Gastrocnemius medialis (tissue), 4 donors: ENCODE results near the gene GPR143. TPM values are rescaled to one million over a fixed set of nuclear protein-coding genes. Genes with fewer than 3 reads are reported as not detected.

Experiments used
- ATAC-seq, 2 donors: fragments of 150-250 bp; one replicate each; pipeline ENCODE4 v1.9.1; 2016
- DNase-seq, 2 donors: peaks; one replicate each; pipeline ENCODE4 v3.0.0-alpha.2; 2019
- H3K27ac ChIP-seq, 4 donors: fragments of 200-600 bp; sonication (generic); 1 replicate in 1 of 4; 2 replicates in 3 of 4; pipeline ENCODE4 v1.5.1; 2016 to 2018; ENCODE audit warnings: mild to moderate bottlenecking in 2 of 4, moderate library complexity in 1 of 4
- H3K27me3 ChIP-seq, 3 donors: fragments of 200-600 bp; sonication (generic) in 2 of 3; 1 replicate in 1 of 3; 2 replicates in 2 of 3; pipeline versions ENCODE4 v1.5.1 to v1.6.0; 2016 to 2019; ENCODE audit warnings: mild to moderate bottlenecking in 1 of 3, moderate library complexity in 1 of 3
- H3K36me3 ChIP-seq, 2 donors: fragments of 200-600 bp; sonication (generic) in 1 of 2; one replicate each; pipeline ENCODE4 v1.5.1; 2017 to 2018
- H3K4me1 ChIP-seq, 2 donors: fragments of 200-600 bp; sonication (generic) in 1 of 2; one replicate each; pipeline ENCODE4 v1.5.1; 2016 to 2017; ENCODE audit warnings: mild to moderate bottlenecking in 2 of 2
- H3K4me3 ChIP-seq, 4 donors: fragments of 200-600 bp; sonication (generic) in 3 of 4; 1 replicate in 1 of 4; 2 replicates in 3 of 4; pipeline ENCODE4 v1.5.1; 2016 to 2019; ENCODE audit warnings: mild to moderate bottlenecking in 2 of 4
- H3K9me3 ChIP-seq, 3 donors: fragments of 200-600 bp; sonication (generic) in 2 of 3; 1 replicate in 1 of 3; 2 replicates in 2 of 3; pipeline ENCODE4 v1.5.1; 2016 to 2019
- POLR2A ChIP-seq, 2 donors: fragments of 450-650 bp; IDR thresholded peaks; one replicate each; pipeline ENCODE4 v1.6.1; 2017; ENCODE audit warnings: antibody characterized with exemption in 2 of 2, mild to moderate bottlenecking in 2 of 2, moderate library complexity in 2 of 2
- in situ Hi-C, 4 donors: fragments of 200-750 bp; cut with MboI; loops; one replicate each; pipeline versions ENCODE4 v1.15.0 to v1.8.0; 2017; ENCODE audit warnings: low sequenced_read_pairs in 4 of 4
- intact Hi-C: fragments of 100-400 bp; cut with DNase I; formaldehyde crosslinking; loops from one replicate; pipeline ENCODE4 v1.15.1; 2023; ENCODE audit warnings: low total_unique reads
- total RNA-seq, 4 donors: library from RNA; depleted of rRNA; stranded (reverse); fragments of >200 nt; gene quantifications; one replicate each; pipeline versions ENCODE4 v1.1.0 to v1.2.3, GENCODE V29; 2016
- TF ChIP-seq, protein P1 (sequence below), 5 experiments: fragments of 450-650 bp in 3 of 5; fragments of 200-600 bp in 2 of 5; sonication (generic) in 2 of 5; IDR thresholded peaks in 4 of 5; conservative IDR thresholded peaks in 1 of 5; 1 replicate in 4 of 5; 2 replicates in 1 of 5; pipeline ENCODE4 v1.5.1; 2016 to 2019; ENCODE audit warnings: antibody characterized with exemption in 5 of 5, mild to moderate bottlenecking in 3 of 5, moderate library complexity in 3 of 5

The GPR143 gene
- total RNA-seq, 4 donors from 2014 or later, result not detected

DNA sequence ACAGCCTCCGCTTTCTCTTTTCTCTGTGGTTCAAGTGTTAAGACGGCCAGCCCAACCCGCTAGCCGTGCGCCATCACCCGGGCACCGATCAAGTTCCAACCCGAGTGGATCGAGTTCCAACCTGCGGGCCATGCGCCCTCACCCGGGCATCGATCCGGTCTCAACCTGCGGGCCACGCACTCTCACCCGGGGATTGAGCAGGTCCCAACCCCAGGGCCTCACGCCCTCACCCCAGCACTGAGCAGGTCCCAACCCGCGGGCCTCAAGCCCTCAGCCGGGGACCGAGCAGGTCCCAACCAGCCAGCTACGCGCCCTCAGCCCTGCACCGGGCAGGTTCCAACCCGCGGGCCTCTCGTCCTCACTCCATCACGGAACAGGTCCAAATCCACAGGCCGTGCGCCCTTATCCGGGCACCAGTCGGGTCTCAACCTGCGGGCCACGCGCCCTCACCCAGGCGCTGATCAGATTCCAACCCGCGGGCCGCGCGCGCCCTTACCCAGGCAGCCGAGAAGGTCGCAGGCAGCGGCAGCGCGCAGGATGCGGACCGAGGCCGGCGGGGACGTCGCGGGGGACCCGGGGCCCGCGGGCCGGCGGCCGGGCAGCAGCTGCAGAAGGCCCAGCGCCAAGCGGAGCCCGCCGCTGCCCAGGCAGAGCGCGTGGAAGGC is 443 bp downstream of the GPR143 start:
- Histone ChIP-seq H3K27ac (no peak overlapping the region), H3K9me3 (no peaks in the 10 kb centered on the region), H3K4me1 (no peaks in the 10 kb centered on the region), H3K36me3 (no peaks in the 10 kb centered on the region), H3K4me3 (no peak overlapping the region), H3K27me3 (peaks cover 0 to 12% (median 0%) of the 10 kb centered on the region in 3 donors)
- no peak for TF ChIP-seq POLR2A (IDR thresholded peaks at IDR 0.05)
- TF ChIP-seq, protein P1, sequence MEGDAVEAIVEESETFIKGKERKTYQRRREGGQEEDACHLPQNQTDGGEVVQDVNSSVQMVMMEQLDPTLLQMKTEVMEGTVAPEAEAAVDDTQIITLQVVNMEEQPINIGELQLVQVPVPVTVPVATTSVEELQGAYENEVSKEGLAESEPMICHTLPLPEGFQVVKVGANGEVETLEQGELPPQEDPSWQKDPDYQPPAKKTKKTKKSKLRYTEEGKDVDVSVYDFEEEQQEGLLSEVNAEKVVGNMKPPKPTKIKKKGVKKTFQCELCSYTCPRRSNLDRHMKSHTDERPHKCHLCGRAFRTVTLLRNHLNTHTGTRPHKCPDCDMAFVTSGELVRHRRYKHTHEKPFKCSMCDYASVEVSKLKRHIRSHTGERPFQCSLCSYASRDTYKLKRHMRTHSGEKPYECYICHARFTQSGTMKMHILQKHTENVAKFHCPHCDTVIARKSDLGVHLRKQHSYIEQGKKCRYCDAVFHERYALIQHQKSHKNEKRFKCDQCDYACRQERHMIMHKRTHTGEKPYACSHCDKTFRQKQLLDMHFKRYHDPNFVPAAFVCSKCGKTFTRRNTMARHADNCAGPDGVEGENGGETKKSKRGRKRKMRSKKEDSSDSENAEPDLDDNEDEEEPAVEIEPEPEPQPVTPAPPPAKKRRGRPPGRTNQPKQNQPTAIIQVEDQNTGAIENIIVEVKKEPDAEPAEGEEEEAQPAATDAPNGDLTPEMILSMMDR (IDR thresholded peaks at IDR 0.05 in 4 of 5, conservative IDR thresholded peaks at IDR 0.05 in 1 of 5), result no peak
- DNase-seq, result no peak
- intact Hi-C loops (no loop called here), in situ Hi-C loops (no loop called here)
- no peak for ATAC-seq

DNA sequence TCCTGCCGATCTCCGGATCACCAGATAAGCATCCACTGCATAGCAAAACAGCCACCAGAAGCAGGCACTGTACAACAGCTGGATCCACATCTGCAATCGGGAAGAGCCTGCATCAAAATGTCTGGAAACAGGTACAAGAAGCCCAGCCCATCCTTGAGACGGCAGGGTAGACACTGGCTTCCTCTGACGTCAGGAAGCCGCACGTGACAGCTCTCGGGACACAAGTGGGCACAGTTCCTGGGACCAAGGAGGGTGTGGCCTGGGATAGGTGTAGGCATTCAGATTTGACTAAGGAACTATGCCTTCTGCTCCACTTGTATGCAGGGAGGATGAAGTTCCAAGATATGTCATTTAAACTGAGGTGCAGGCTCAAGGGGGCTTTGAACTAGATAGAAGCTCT is 6.3 kb downstream of the GPR143 start:
- TF ChIP-seq, protein P1 (IDR thresholded peaks at IDR 0.05 in 4 of 5, conservative IDR thresholded peaks at IDR 0.05 in 1 of 5), result no peak
- no peak for TF ChIP-seq POLR2A (IDR thresholded peaks at IDR 0.05)
- no peak for ATAC-seq
- no peak for DNase-seq
- no peaks in the 10 kb centered on the region for H3K36me3 ChIP-seq
- H3K27me3 ChIP-seq, result peaks cover 0 to 4% (median 0%) of the 10 kb centered on the region in 3 donors
- in situ Hi-C loops (no loop called here), intact Hi-C loops (no loop called here)
- no peak overlapping the region for H3K4me3 ChIP-seq
- no peaks in the 10 kb centered on the region for H3K4me1 ChIP-seq
- no peak overlapping the region for H3K27ac ChIP-seq
- H3K9me3 ChIP-seq, result no peaks in the 10 kb centered on the region

DNA sequence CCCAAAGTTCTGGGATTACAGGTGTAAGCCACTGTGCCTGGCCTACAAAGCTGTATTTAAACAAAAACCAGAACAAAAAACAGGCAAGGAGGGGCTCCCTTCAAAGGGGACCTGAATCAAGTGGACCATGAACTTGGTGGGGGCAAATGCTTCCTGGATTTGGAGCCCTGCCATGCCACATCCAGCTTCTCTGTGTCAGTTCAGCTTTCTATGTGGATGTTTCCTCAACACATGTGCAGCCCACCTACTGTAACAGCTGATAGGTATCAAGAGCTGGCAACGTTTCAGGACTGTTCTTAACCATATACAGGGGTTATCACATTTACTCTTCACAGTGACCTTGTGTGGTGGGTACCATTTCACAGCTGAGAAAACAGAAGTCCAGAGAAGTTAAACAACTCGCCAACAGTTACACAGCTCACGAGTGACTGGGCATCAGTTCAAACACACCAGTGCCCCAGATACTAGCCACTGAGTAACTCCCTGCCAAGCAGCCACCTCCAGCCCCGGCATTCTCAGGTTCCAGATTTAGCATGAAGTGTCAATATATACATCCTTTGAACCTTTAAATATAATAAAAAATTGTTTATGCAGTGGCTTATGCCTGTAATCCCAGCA is 7.5 kb downstream of the GPR143 start:
- H3K9me3 ChIP-seq, result no peaks in the 10 kb centered on the region
- intact Hi-C loops, result no loop called here
- H3K27ac ChIP-seq, result no peak overlapping the region
- no peaks in the 10 kb centered on the region for H3K36me3 ChIP-seq
- H3K4me3 ChIP-seq, result no peak overlapping the region
- TF ChIP-seq, protein P1 (IDR thresholded peaks at IDR 0.05 in 4 of 5, conservative IDR thresholded peaks at IDR 0.05 in 1 of 5), result no peak
- no peak for TF ChIP-seq POLR2A (IDR thresholded peaks at IDR 0.05)
- ATAC-seq (no peak), DNase-seq (no peak)
- in situ Hi-C loops, result no loop called here
- H3K27me3 ChIP-seq, result no peaks in the 10 kb centered on the region
- H3K4me1 ChIP-seq, result no peaks in the 10 kb centered on the region

DNA sequence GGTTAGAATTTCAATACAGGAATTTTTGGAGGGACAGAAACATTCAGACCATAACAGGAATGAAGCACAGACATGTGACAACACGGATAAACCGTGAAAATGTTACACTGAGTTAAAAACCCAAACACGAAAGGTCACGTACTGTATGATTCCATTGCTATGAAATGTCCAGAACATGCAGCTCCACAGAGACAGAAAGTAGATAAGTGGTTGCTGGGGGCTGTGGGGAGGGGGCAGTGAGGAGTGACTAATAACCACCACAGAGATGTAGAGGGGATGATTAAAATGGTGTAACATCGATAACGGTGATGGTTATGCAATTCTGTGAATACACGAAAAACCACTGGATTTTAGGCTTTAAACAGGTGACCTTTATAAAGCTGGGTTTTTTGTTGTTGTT is 8.3 kb downstream of the GPR143 start:
- no peak overlapping the region for H3K27ac ChIP-seq
- TF ChIP-seq POLR2A (IDR thresholded peaks at IDR 0.05), result no peak
- TF ChIP-seq, protein P1 (IDR thresholded peaks at IDR 0.05 in 4 of 5, conservative IDR thresholded peaks at IDR 0.05 in 1 of 5), result no peak
- no peaks in the 10 kb centered on the region for H3K36me3 ChIP-seq
- no peaks in the 10 kb centered on the region for H3K4me1 ChIP-seq
- no peaks in the 10 kb centered on the region for H3K27me3 ChIP-seq
- DNase-seq (no peak), ATAC-seq (no peak)
- intact Hi-C loops, result no loop called here
- H3K4me3 ChIP-seq, result no peak overlapping the region
- in situ Hi-C loops, result no loop called here
- H3K9me3 ChIP-seq, result no peaks in the 10 kb centered on the region
